IPS-NIHi11 (cell line): ENCODE measurements around the gene RRM1.
A peak's percentile ranks its signal among the peaks of the same experiment; 100 is the strongest.
"Not testable (repeated sequence)": the region's sequence is repeated elsewhere in the genome, so short reads cannot be mapped to it uniquely, and the experiment has no call there.

ENCODE experiments used
- DNase-seq: peaks from one replicate; pipeline ENCODE4 v3.0.0; 2012; ENCODE audit warnings: mixed read lengths, low spot score

RRM1 gene

DNA sequence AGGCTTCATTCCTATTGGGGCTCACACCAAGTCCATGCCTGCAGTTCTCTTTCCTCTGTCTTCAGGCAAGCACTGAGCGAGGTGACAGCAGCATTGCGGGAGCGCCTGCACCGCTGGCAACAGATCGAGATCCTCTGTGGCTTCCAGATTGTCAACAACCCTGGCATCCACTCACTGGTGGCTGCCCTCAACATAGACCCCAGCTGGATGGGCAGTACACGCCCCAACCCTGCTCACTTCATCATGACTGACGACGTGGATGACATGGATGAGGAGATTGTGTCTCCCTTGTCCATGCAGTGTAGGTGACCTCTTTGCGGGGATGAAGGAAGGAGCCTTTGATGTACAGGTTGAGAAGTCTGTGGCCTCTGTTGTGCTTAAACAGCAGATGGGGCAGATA lies 11.4 kb upstream of the RRM1 start:
- DNase-seq, result no peak

GRCh38 chr11:4084406-4085125 lies 10.0 kb upstream of the RRM1 start:
- DNase-seq, result no peak

- no peak for DNase-seq
Observed at GRCh38 chr11:4085575-4085974, 9.0 kb upstream of the RRM1 start.

GRCh38 chr11:4086575-4087353 lies 7.8 kb upstream of the RRM1 start:
- no peak for DNase-seq

DNA sequence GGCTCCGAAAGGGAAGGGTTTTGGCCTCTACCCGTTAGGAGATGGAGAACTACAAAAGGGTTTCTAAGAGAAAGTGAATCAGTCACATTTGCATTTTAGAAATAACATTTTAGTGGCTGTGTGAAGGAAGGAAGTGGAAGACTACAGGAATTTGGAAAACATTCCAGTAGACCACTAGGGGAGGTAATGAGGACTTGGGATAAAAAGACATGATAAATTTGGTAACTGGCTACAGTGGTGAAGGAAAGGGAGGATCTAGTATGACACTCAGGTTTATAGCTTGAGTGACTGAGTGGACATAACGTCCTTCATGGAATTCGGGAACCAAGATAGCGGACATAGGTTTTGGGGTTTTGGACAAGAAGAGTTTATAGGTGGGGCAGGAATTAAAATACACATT lies 7.0 kb upstream of the RRM1 start:
- no peak for DNase-seq

DNA sequence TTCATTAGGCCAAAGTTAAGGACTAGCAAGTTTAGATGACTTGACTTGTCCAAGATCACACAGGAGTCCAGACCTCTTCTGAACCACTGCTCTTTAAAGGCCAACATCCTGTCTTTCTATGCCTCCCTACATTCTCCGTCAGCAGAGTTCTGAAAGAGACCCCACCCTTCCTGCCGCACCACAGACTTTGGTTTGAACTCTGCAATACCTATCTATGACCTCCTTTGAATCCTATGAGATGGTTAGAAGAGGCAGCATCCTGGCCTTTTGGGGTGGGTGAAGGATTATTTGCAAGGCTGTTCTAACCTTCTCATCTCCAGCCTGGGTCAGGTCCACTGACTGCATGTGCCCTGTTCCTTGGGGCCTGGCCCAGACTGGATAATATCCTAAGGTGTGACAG lies 4.3 kb upstream of the RRM1 start:
- no peak for DNase-seq

DNA sequence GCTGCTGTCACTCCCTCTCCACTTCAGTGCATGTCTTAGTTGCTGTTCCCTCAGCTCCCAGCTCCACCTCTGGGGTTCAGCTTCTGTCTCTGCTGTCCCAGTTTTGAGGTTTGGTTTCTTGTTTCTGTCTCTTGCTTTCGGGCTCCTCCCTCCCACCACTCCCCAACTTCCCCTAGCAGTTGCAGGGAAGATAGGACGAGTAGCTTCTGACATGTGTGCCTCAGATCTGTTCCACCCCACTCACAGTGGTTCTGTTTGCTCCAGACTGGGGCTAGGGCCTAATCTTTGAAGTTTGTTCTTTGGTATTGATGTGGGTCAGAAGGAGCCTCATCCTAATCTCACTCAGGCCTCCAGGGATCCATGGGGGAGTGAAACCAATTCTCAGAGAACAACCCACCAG lies 2.6 kb upstream of the RRM1 start:
- no peak for DNase-seq

DNA sequence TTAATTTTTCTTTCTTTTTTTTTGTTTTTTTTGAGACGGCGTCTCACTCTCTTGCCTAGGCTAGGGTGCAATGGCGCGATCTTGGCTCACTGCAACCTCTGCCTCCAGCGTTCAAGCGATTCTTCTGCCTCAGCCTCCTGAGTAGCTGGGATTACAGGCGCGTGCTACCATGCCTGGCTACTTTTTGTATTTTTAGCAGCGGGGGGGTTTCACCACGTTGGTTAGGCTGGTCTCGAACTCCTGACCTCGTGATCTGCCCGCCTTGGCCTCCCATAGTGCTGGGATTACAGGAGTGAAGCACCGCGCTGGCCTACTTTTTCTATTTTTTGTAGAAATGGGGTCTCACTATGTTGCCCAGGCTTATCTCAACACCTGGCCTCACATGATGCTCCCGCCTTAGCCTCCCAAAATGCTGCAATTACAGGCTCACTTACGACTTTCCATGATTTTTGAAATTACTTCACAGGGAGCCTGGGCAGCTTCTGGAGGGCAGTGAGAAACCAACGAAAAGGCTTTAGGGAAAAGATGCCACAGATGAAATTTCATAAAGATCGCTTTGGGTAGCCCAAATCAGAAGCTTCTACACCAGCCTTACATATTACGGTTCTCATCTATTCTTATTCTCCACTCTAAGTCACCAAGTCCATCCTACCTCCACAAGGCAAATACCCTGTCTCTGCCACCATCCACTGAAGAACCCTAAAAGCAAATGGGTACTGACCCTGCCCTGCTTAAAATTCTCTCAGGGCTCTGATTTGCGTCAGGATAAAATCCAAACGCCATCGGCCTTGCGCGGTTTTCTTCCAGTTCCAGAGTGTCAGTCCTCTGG lies 866 bp upstream of the RRM1 start:
- DNase-seq, result peak; percentile 14

- DNase-seq, result no peak
Observed at GRCh38 chr11:4095509-4096230, 1.1 kb downstream of the RRM1 start.

- no peak for DNase-seq
Observed at GRCh38 chr11:4098026-4098621, 3.5 kb downstream of the RRM1 start.

DNA sequence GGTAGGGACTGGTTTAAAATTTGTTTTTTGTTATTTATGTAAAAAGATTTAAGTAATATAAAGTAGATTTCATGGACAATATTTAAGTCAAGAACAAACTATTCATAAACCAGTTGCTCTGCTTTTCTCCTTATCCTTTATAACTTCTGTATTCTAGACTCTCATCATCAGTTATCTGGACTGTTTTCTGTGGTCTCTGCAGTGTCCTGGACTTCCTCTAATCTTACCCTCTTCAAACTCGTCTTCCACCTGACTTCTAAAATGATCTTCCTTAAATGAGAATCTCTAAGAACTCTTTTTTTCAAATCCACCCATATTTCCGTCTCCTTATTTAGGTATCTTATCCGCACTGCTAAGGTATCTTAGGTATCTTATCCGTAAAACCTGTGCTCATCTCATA lies 8.1 kb downstream of the RRM1 start:
- DNase-seq, result no peak

GRCh38 chr11:4103269-4103668 lies 8.7 kb downstream of the RRM1 start:
- DNase-seq, result no peak

GRCh38 chr11:4105916-4106315 lies 11.3 kb downstream of the RRM1 start:
- DNase-seq, result no peak

- no peak for DNase-seq
Observed at GRCh38 chr11:4111834-4112233, 17.2 kb downstream of the RRM1 start.

- DNase-seq, result no peak
Observed at GRCh38 chr11:4115128-4115527, 20.5 kb downstream of the RRM1 start.

GRCh38 chr11:4118107-4118506 lies 23.5 kb downstream of the RRM1 start:
- DNase-seq, result no peak

DNA sequence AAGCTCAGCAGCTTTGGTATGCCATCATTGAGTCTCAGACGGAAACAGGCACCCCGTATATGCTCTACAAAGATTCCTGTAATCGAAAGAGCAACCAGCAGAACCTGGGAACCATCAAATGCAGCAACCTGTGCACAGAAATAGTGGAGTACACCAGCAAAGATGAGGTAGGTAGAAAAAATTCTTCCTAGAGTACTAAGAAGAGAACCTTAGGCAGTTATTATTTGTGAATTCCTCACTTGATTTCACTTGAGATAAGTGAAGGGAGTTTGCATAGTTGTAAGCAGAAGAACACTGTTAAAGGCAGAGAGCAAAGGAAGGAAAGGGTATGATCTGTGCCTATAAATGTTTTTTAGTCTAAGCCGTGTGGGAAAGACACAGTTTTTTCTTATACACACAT lies 28.6 kb downstream of the RRM1 start:
- no peak for DNase-seq

- no peak for DNase-seq
Observed at GRCh38 chr11:4125141-4125540, 30.5 kb downstream of the RRM1 start.

- no peak for DNase-seq
Observed at GRCh38 chr11:4127357-4127756, 32.8 kb downstream of the RRM1 start.

DNA sequence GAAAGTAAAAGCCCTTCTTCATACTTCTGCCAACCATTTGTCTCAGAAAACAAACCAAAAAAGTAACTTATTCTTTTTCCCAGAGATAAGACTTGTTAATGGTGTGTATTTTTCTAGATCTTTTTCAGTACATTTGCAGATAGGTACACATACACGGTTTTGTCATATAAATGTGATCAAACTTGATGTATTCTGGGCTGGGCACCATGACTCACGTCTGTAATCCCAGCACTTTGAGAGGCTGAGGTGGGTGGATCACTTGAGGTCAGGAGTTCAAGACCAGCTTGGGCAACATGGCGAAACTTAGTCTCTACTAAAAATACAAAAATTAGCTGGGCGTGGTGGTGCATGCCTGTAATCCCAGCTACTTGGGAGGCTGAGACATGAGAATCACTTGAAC lies 35.6 kb downstream of the RRM1 start:
- DNase-seq, result not testable (repeated sequence)

GRCh38 chr11:4134806-4135205 lies 40.2 kb downstream of the RRM1 start:
- DNase-seq, result no peak

- no peak for DNase-seq
Observed at GRCh38 chr11:4138497-4138896, 43.9 kb downstream of the RRM1 start.
